DMS53 (cell line): ENCODE results near the gene OTOP3.

Experiments used
- DNase-seq: peaks from one replicate; lab custom pipeline; 2025; lab: John Stamatoyannopoulos, UW

Gene OTOP3

GRCh38 chr17:74986206-74986576 lies 50.5 kb downstream of the OTOP3 start:
- no peak for DNase-seq

- peak; percentile 97 for DNase-seq
Observed at GRCh38 chr17:74987418-74987908, 51.8 kb downstream of the OTOP3 start, which contains the start of gene CDR2L. Gene CDR2L, plus strand, starts transcription at chr17:74987632. Its CDS starts 412 bp downstream, at chr17:74988044.

DNA sequence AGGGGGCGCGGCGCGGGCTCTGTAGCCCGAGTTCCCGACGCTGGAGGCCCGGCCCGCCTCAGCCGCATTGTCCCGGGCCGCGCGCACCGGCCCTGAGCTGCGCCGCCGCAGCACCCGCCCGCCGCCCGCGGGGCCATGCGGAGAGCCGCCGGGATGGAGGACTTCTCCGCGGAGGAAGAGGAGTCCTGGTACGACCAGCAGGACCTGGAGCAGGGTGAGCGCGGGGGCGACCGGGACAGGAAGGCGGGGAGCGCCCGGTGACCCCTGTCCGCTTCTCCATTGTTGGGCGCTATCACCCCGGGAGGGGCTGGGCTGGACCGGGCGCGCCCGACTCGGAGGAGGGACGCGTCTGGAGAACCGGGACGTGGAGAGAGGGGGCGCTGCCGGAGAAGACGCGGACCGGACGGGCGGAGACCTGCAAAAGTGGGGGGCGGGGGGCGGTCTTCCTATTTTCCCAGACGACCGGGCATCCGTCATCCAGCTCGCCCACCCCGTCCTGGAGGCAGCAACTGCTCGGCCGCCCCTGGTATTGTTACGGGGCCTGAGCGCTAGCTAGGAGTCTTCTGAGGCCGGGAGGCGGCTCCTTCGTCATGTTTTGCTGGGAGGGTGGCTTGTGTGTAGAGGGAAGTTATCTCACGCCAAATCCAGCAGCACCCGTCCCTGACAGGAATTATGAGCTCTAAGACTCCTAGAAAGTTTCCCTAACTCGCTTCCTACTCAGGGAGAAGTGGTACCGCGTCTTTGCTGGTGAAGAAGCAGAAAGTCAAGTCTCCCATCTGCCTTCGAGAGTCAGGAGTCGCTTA lies 52.4 kb downstream of the OTOP3 start:
- peak; percentile 76 for DNase-seq

GRCh38 chr17:74990581-74991105 lies 54.9 kb downstream of the OTOP3 start:
- no peak for DNase-seq

- no peak for DNase-seq
Observed at GRCh38 chr17:74992223-74992622, 56.5 kb downstream of the OTOP3 start.

- no peak for DNase-seq
Observed at GRCh38 chr17:74994440-74994839, 58.7 kb downstream of the OTOP3 start.

GRCh38 chr17:74995847-74996246 lies 60.1 kb downstream of the OTOP3 start:
- DNase-seq = no peak

GRCh38 chr17:74998783-74999182 lies 63.1 kb downstream of the OTOP3 start:
- DNase-seq = no peak

DNA sequence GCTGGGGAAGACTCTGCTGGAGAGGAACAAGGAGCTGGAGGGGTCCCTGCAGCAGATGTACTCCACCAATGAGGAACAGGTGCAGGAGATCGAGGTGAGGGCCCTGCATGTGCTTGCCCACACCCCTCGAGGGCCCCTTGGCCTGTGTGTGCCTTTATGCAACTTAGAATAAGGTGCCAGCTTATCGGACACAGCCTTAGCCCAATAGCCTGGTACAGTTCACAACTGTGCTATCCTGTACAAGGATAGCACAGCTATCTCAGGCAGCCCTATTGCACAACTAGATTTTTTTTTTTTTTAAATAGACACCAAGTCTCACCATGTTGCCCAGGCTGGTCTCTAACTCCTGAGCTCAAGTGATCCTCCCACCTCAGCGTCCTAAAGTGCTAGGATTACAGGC lies 63.8 kb downstream of the OTOP3 start:
- no peak for DNase-seq
